VCaP (cell line): ENCODE measurements around the gene SLC39A8.
A peak's percentile ranks its signal among the peaks of the same experiment; 100 is the strongest.

Source experiments
- H3K27ac ChIP-seq: fragments of 450-650 bp; 2 replicates; pipeline ENCODE4 v1.5.1; 2017
- TF ChIP-seq, protein P1 (sequence below): fragments of 450-650 bp; conservative IDR thresholded peaks from 2 replicates; pipeline ENCODE4 v1.5.1; 2017; ENCODE audit warnings: mild to moderate bottlenecking, moderate library complexity

SLC39A8 gene

GRCh38 chr4:102321260-102321995, 23.9 kb downstream of the SLC39A8 start:
- no peak overlapping the region for H3K27ac ChIP-seq
- TF ChIP-seq, protein P1, sequence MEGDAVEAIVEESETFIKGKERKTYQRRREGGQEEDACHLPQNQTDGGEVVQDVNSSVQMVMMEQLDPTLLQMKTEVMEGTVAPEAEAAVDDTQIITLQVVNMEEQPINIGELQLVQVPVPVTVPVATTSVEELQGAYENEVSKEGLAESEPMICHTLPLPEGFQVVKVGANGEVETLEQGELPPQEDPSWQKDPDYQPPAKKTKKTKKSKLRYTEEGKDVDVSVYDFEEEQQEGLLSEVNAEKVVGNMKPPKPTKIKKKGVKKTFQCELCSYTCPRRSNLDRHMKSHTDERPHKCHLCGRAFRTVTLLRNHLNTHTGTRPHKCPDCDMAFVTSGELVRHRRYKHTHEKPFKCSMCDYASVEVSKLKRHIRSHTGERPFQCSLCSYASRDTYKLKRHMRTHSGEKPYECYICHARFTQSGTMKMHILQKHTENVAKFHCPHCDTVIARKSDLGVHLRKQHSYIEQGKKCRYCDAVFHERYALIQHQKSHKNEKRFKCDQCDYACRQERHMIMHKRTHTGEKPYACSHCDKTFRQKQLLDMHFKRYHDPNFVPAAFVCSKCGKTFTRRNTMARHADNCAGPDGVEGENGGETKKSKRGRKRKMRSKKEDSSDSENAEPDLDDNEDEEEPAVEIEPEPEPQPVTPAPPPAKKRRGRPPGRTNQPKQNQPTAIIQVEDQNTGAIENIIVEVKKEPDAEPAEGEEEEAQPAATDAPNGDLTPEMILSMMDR: no peak

DNA sequence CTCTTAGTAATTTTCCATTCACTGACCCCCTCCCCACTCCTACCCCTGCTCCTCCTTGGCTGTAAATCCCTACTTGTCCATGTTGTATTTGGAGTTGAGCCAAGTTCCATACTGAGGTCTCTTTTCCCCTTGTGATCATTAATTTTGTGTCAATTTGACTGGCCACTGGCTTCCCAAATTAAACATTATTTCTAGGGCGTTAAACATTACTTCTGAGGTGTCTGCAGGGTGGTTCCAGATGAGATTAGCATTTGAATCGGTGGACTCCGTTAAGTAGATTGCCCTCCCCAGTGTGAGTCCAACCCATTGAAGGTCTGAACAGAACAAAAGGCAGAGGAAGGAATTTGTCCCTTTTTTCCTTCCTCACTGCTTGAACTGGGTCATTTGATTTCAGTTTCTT, 25.7 kb downstream of the SLC39A8 start:
- H3K27ac ChIP-seq: peak overlapping the region; percentile 10; the same call in 1 of the 2 replicates

DNA sequence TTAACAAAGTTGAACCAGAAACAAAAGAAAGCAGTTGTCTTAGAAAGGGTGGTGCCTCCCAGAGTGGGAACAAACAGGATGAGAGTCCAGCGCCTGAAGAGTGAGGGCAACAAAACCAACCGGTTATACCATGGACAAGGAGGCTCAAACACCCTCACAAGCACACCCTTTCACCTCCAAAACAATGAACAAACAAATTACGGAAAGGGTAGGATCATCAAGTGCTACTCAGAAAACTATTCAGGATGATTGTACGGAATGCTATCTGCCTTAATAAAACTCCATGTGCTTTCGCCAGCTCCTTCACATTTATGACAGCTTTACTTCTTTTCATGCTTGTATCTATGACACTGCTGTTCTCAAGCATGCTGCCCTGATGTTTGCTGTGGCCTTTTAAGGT, 26.8 kb downstream of the SLC39A8 start:
- TF ChIP-seq, protein P1: no peak
- peak overlapping the region; percentile 10; the same call in 1 of the 2 replicates for H3K27ac ChIP-seq

More for the DNA sequence above, 25.7 kb downstream of the SLC39A8 start:
- TF ChIP-seq, protein P1: no peak

GRCh38 chr4:102318105-102318504, 27.2 kb downstream of the SLC39A8 start:
- TF ChIP-seq, protein P1: no peak
- H3K27ac ChIP-seq: no peak overlapping the region

DNA sequence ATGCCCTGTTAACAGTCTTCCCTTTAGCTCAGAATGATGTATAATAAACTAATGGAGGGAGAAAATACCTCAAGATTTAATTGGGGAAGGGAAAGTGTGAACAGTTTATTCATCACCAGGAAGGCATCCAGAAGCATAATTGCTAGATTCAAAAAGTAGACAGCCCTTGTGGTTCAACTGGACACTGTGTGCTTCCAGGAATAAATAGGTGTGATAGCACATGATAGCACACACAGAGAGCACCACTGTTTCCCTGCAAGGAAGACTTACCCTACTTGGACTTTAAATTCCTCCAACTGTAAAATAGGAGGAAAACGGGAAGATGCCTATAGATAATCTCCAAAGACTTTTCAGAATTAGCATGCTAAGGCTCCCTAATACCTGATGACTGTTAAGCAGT, 27.8 kb downstream of the SLC39A8 start:
- no peak overlapping the region for H3K27ac ChIP-seq
- TF ChIP-seq, protein P1: no peak

DNA sequence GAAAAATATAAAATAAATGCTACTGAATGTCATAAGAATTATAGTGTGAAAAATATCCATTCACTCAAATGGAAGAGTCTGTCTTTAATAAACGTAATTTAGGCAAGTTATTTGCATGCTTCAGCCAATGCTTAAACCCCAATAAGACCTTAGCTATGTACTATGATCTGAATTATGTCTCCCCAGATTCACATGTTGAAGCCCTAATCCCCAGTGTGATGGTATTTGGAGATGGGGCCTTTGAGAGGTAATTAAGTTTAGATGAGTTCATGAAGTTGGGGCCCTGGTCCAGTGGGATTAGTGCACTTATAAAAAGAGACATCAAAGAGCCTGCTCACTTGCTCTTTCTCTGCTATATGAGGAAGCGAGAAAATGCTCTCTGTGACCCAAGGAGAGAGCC, 28.7 kb downstream of the SLC39A8 start:
- TF ChIP-seq, protein P1: no peak
- no peak overlapping the region for H3K27ac ChIP-seq

GRCh38 chr4:102315532-102315931, 29.8 kb downstream of the SLC39A8 start:
- TF ChIP-seq, protein P1: no peak
- H3K27ac ChIP-seq: no peak overlapping the region
